Thyroid gland (tissue), 4 donors: Measurements from ENCODE around the gene TMEM212.

Source experiments
- CTCF ChIP-seq, 6 experiments: fragments of 200-600 bp in 3 of 6; fragments of 450-650 bp in 3 of 6; sonication (generic) in 3 of 6; IDR thresholded peaks; one replicate each; pipeline ENCODE4 v1.5.1; 2016 to 2019; ENCODE audit warnings: antibody characterized with exemption in 6 of 6, mild to moderate bottlenecking in 2 of 6, inconsistent platforms in 1 of 6, moderate library complexity in 1 of 6
- POLR2A ChIP-seq, 2 donors: fragments of 450-650 bp; IDR thresholded peaks; one replicate each; pipeline ENCODE4 v1.6.1; 2017; ENCODE audit warnings: antibody characterized with exemption in 2 of 2, mild to moderate bottlenecking in 2 of 2, moderate library complexity in 1 of 2

DNA sequence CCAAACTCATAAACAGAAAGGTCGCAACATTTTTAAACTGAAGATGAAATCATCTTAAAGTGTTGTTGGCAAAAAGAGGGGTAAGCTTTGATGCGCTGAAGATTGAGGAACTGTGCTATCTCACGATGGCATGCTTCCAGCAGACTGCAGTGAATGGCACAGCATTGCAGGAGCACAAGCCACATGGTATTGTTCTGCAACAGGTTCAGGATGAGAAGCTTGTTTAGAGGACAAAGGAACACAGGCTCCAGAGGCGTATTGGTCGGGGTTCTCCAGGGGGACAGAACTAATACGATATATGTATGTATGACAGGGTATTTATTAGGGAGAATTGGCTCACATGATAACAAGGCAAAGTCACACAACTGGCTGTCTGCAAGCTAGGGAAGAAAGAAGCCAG lies 19.0 kb upstream of the TMEM212 start:
- no peak for TF ChIP-seq CTCF (IDR thresholded peaks at IDR 0.05)
- TF ChIP-seq POLR2A (IDR thresholded peaks at IDR 0.05), result no peak
